ENCODE results near the gene PEX6. TPM values are rescaled to one million over a fixed set of nuclear protein-coding genes. Genes with fewer than 3 reads are reported as not detected.

PEX6 gene
- total RNA-seq, 1 donor from 2014 or later = 23.1 TPM

- DNase-seq = no peak
These were observed 14.5 kb upstream of the PEX6 start for GRCh38 chr6:42993445-42993844.

DNA sequence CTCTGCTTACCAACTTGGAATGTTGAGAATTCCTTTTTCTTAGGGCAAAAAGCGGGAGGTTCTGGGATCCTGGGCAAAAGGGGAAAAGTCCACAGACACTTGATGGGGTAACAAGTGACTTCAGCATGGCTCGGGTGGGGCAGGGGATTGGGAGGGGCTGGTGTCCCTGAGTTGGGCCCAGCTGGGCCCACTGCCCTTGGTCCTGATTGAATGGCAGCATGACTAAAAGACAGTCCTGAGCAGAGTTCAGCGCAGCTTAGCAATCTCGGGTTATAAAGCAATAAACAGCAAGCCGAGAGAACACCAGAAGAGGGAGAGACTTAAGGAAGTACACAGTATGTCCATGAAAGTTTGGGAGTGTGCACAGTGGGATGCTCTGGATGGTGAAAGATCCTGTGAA lies 10.9 kb upstream of the PEX6 start:
- no peak for DNase-seq

GRCh38 chr6:42988486-42989020 lies 9.6 kb upstream of the PEX6 start:
- peak; percentile 46 for DNase-seq

- no peak for DNase-seq
These were observed 8.8 kb upstream of the PEX6 start for GRCh38 chr6:42987533-42988451.

- peak; percentile 36 for DNase-seq
These were observed 6.0 kb upstream of the PEX6 start for GRCh38 chr6:42984924-42985475.

DNA sequence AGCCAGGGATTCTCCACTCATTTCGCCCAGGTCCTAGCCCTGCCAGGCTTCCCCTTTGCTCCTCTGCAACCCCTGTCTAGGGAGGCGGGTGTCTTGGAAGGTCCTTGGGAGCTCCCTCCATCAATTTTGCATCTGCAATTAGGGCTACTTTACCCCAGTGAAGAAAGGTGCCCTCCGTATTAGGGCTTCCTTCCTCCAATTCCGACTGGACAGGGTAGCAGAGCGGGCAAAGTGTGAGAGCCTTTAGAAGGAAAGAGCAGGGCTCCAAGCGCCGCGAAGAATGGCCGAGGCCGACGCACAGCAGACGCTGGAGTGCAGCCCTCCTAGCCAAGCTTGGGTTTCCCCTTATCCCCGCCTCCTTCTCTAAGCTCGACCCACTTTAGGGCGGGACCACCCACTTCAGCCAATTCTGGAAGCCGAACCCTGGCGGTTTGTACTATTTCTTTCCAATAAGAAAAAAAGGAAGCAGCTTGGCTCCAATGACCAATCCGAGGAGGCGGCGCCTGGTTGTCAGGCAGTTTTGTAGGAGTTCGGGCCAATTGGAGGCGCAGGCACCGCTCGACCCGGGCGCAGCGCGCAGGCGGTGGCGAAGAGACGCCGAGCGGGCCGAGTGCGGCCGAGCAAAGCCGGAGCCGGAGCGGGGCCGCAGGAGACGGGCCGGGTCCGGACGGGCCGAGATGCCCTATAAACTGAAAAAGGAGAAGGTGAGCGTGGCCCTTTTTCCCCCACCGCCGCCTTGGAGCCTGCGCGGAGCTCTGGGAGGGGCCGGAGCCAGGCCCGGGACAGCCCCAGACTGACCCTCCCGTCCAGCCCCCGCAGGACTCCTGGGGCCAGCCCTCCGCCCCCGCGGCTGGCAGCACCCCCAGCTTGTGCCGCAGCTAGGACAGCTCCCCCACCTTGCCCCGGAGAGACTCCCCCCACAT lies 5.3 kb upstream of the PEX6 start, which contains the start of gene PPP2R5D:
Gene PPP2R5D, plus strand, starts transcription at position 570 of the 923 bp plus-strand sequence. Its CDS starts 108 bp downstream, at position 678.
- DNase-seq = peak; percentile 99

DNA sequence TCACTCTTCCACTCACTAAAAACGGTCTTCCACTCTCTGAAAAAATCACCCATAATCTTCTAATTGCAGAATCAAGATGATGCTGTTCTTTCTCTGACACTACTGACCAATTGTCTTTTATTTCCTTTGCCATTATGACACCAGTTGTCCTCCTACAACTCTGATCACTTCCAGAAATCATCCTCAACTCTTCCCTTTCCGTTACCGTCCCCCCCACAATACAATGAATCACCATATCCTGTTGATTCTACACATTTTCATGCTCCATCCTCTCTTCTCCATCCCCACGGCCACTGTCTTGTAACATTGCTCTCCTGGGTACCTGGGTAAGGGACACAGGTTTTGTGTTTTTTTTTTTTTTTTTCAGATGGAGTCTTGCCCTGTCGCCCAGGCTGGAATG lies 2.9 kb upstream of the PEX6 start:
- no peak for DNase-seq

- no peak for DNase-seq
These were observed 669 bp upstream of the PEX6 start for GRCh38 chr6:42979523-42980177.

GRCh38 chr6:42978487-42978838 lies 518 bp downstream of the PEX6 start:
- no peak for DNase-seq

GRCh38 chr6:42974919-42975505 lies 4.0 kb downstream of the PEX6 start:
- no peak for DNase-seq

GRCh38 chr6:42973926-42974325 lies 5.1 kb downstream of the PEX6 start:
- no peak for DNase-seq

DNA sequence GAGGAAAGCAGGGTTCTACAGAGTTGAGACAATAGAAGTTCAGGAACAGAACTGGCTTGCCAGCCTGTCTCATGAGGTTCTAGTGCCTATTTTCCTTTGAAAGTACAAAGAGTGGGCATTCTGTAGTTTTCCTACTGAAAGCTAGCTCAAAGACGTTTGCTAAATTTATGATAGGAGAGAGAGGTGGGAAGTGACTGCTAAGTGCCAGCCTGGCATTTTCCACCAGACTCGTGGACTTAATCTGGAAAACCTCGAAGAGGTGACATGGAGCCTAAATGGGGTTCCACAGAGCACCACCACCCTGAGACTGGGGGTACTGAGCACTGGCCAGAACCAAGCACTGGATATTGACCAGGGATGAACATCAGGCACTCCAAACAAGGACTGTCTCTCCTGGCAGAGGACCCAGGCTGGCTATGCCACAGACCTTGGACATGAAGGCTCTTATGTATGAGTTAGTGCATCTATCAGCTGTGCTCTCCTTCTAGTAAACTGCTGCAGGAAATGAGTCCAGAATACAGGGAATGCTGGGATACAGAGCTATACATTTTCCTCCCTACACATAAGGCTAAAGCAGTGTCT lies 7.1 kb downstream of the PEX6 start:
- no peak for DNase-seq

DNA sequence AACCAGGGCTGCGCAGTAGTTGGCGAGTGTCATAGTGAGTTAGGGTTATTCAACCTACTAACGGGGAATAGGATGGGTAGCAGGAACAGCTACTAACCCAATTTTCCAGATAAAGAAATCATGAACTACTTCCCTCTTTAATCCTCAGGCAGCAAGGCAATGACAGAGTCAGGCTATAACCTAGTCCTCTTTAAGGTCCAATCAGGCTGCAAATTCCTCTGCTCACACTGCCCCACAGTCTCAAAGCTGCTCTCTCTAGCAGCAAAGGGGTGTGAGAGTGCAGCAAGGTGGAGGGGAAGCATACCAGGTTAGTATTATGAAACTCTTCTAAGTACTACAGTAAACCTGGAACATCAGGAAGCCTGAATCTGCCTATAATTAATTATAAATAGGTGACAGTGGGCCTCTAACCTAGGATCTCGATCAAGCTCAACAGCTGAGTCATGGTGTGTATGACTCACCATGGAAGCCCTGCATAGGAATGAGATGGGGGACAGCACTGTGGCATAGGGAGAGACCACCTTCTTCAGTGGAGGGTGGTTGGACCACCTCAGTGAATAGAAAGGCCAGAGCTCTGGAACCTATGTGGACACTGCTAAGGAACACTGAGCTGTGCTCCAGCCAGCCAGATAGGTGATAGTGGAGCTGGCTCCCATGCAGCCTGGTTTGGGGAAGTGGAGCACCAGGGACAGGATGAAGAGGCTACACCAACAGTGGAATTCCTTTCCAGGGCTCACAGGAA lies 7.9 kb downstream of the PEX6 start:
- DNase-seq = no peak

GRCh38 chr6:42969934-42970333 lies 9.0 kb downstream of the PEX6 start:
- no peak for DNase-seq

DNA sequence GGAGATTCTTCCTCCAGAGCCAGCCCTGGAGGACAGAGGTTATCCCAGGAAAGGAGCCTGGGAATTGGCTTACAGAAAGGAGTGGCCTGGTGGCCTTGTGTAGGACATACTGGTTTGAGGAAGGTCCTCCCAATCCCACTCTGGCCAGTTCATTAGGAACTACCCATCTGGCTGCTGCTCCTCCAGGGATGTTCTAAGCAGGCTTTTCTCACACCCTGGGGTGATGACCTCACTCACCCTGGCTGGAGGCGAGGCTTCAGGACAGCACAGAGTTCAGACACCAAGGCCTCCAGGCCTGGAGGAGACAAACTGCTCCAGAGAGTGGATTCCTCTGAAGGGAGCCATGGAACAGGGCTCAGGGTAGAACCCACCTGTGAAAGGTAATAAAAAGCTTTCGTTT lies 9.6 kb downstream of the PEX6 start:
- no peak for DNase-seq

- no peak for DNase-seq
These were observed 10.2 kb downstream of the PEX6 start for GRCh38 chr6:42968783-42969182.

GRCh38 chr6:42968126-42968701 lies 10.8 kb downstream of the PEX6 start:
- DNase-seq = no peak

DNA sequence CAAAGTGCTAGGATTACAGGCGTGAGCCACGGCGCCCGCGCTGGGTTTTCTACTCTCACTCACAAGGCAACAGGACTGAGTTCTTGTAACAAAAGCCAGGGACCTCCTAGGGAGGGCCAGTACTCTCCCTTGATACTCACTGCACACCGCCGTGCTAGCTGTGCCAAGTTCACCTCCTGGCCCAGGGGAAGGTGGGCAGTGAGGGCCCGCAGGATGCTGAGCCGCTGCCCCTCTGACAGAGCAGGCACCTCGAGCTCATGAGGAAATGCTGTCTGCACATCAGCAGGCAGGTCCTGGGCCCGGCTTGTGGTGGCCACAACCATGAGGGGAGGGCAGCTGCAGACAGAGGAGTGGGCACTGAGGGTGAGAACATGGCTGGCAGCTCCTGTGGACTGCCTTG lies 11.8 kb downstream of the PEX6 start:
- DNase-seq = no peak

- no peak for DNase-seq
These were observed 12.4 kb downstream of the PEX6 start for GRCh38 chr6:42966571-42966970.
